ENCODE measurements around the gene TSC2. TPM values are rescaled to one million over a fixed set of nuclear protein-coding genes. Genes with fewer than 3 reads are reported as not detected.
"Not testable (repeated sequence)": the region's sequence is repeated elsewhere in the genome, so short reads cannot be mapped to it uniquely, and the experiment has no call there.

Gene TSC2
- polyA plus RNA-seq, 1 donor from 2014 or later = 69.2 TPM

GRCh38 chr16:2117341-2117740, 69.6 kb downstream of the TSC2 start:
- H3K9ac ChIP-seq (ENCODE audit: low read length); H3K79me2 ChIP-seq (replicated peaks; ENCODE audit: insufficient read depth, low read length); H3K27ac ChIP-seq (ENCODE audit: low read length); H2AFZ ChIP-seq (ENCODE audit: low read depth, low read length); H3K9me3 ChIP-seq (ENCODE audit: low read length); H3K4me2 ChIP-seq (ENCODE audit: low read length); H4K20me1 ChIP-seq (ENCODE audit: insufficient read depth); H3K9me2 ChIP-seq (ENCODE audit: insufficient read depth, low read length); H3K27me3 ChIP-seq (ENCODE audit: insufficient read depth, low read depth, low read length); H3K4me3 ChIP-seq (ENCODE audit: low read length); H3F3A ChIP-seq (ENCODE audit: insufficient read depth, low read length, poor library complexity, severe bottlenecking); H3K36me3 ChIP-seq (ENCODE audit: insufficient read depth, low read length): not testable (repeated sequence)

GRCh38 chr16:2117960-2118722, 70.4 kb downstream of the TSC2 start:
- H3K79me2 ChIP-seq (replicated peaks; ENCODE audit: insufficient read depth, low read length); H3F3A ChIP-seq (ENCODE audit: insufficient read depth, low read length, poor library complexity, severe bottlenecking); H3K9me2 ChIP-seq (ENCODE audit: insufficient read depth, low read length); H2AFZ ChIP-seq (ENCODE audit: low read depth, low read length); H3K4me2 ChIP-seq (ENCODE audit: low read length); H3K27me3 ChIP-seq (ENCODE audit: insufficient read depth, low read depth, low read length); H3K4me3 ChIP-seq (ENCODE audit: low read length); H3K36me3 ChIP-seq (ENCODE audit: insufficient read depth, low read length); H3K27ac ChIP-seq (ENCODE audit: low read length); H3K9me3 ChIP-seq (ENCODE audit: low read length); H3K9ac ChIP-seq (ENCODE audit: low read length); H4K20me1 ChIP-seq (ENCODE audit: insufficient read depth): not testable (repeated sequence)

GRCh38 chr16:2121325-2121724, 73.5 kb downstream of the TSC2 start:
- not testable (repeated sequence) for H3K9me3 ChIP-seq (ENCODE audit: low read length); H3F3A ChIP-seq (ENCODE audit: insufficient read depth, low read length, poor library complexity, severe bottlenecking); H3K9ac ChIP-seq (ENCODE audit: low read length); H2AFZ ChIP-seq (ENCODE audit: low read depth, low read length); H3K4me2 ChIP-seq (ENCODE audit: low read length); H3K4me3 ChIP-seq (ENCODE audit: low read length); H3K36me3 ChIP-seq (ENCODE audit: insufficient read depth, low read length); H3K79me2 ChIP-seq (replicated peaks; ENCODE audit: insufficient read depth, low read length); H3K9me2 ChIP-seq (ENCODE audit: insufficient read depth, low read length); H3K27me3 ChIP-seq (ENCODE audit: insufficient read depth, low read depth, low read length); H3K27ac ChIP-seq (ENCODE audit: low read length); H4K20me1 ChIP-seq (ENCODE audit: insufficient read depth)
- TF ChIP-seq SMC3 (conservative IDR thresholded peaks at IDR 0.05; ENCODE audit: poor library complexity) (peak; percentile 35), CTCF (IDR thresholded peaks at IDR 0.05; ENCODE audit: poor library complexity, severe bottlenecking) (peak; percentile 40)

GRCh38 chr16:2121853-2122252, 74.1 kb downstream of the TSC2 start:
- no peak overlapping the region for H3K27ac ChIP-seq (ENCODE audit: low read length)
- H3K9me2 ChIP-seq (ENCODE audit: insufficient read depth, low read length) = no peaks in the 10 kb centered on the region
- no peak overlapping the region for H3K9ac ChIP-seq (ENCODE audit: low read length)
- H3K4me3 ChIP-seq (ENCODE audit: low read length) = no peak overlapping the region
- no peaks in the 10 kb centered on the region for H3K27me3 ChIP-seq (ENCODE audit: insufficient read depth, low read depth, low read length)
- no peaks in the 10 kb centered on the region for H3F3A ChIP-seq (ENCODE audit: insufficient read depth, low read length, poor library complexity, severe bottlenecking)
- H3K79me2 ChIP-seq (replicated peaks; ENCODE audit: insufficient read depth, low read length) = no peaks in the 10 kb centered on the region
- H3K9me3 ChIP-seq (ENCODE audit: low read length) = no peaks in the 10 kb centered on the region
- H3K36me3 ChIP-seq (ENCODE audit: insufficient read depth, low read length) = no peaks in the 10 kb centered on the region
- no peak overlapping the region for H3K4me2 ChIP-seq (ENCODE audit: low read length)
- no peaks in the 10 kb centered on the region for H4K20me1 ChIP-seq (ENCODE audit: insufficient read depth)
- H2AFZ ChIP-seq (ENCODE audit: low read depth, low read length) = no peak overlapping the region
- TF ChIP-seq SMC3 (conservative IDR thresholded peaks at IDR 0.05; ENCODE audit: poor library complexity) (no peak), MXI1 (conservative IDR thresholded peaks at IDR 0.05; ENCODE audit: poor library complexity, severe bottlenecking) (no peak), EZH2 (IDR thresholded peaks at IDR 0.05; ENCODE audit: borderline replicate concordance, insufficient read depth, low read length, poor library complexity, severe bottlenecking) (no peak), EP300 (conservative IDR thresholded peaks at IDR 0.05; ENCODE audit: poor library complexity, severe bottlenecking) (no peak), POLR2AphosphoS5 (IDR thresholded peaks at IDR 0.05) (no peak), REST (IDR thresholded peaks at IDR 0.05; ENCODE audit: borderline replicate concordance) (no peak), TAF1 (IDR thresholded peaks at IDR 0.05; ENCODE audit: low read depth) (no peak), RAD21 (conservative IDR thresholded peaks at IDR 0.05) (no peak), CTCF (IDR thresholded peaks at IDR 0.05; ENCODE audit: poor library complexity, severe bottlenecking) (no peak)
